OCI-LY1 (cell line): ENCODE results near the gene CD207.

Experiments
- CTCF ChIP-seq: fragments of 200-600 bp; sonication (generic), shearing (Covaris generic); IDR thresholded peaks from 2 replicates; pipeline ENCODE4 v1.5.1; 2017; ENCODE audit warnings: mild to moderate bottlenecking, antibody characterized with exemption, low read length, moderate library complexity, mixed read lengths
- EZH2 ChIP-seq: fragments of 200-600 bp; sonication (generic), shearing (Covaris generic); IDR thresholded peaks from 2 replicates; pipeline ENCODE4 v1.8.0; 2017; ENCODE audit warnings: borderline replicate concordance, mixed run types, mild to moderate bottlenecking, antibody characterized with exemption, low read length, moderate library complexity, mixed read lengths

GRCh38 chr2:70808983-70809958 lies 26.3 kb downstream of the CD207 start:
- no peak for TF ChIP-seq CTCF
- no peak for TF ChIP-seq EZH2
